Uterus (tissue), 2 donors: ENCODE results near the gene CWC22.

ENCODE experiments used
- CTCF ChIP-seq, 4 experiments: fragments of 200-600 bp in 2 of 4; fragments of 450-650 bp in 2 of 4; sonication (generic) in 2 of 4; IDR thresholded peaks; one replicate each; pipeline ENCODE4 v1.5.1; 2016 to 2019; ENCODE audit warnings: antibody characterized with exemption in 4 of 4, mild to moderate bottlenecking in 2 of 4, moderate library complexity in 1 of 4
- POLR2A ChIP-seq, 2 donors: fragments of 450-650 bp; IDR thresholded peaks; one replicate each; pipeline ENCODE4 v1.6.1; 2016; ENCODE audit warnings: antibody characterized with exemption in 2 of 2, mild to moderate bottlenecking in 1 of 2, moderate library complexity in 1 of 2

GRCh38 chr2:179974761-179975160 lies 32.3 kb downstream of the CWC22 start:
- no peak for TF ChIP-seq CTCF (IDR thresholded peaks at IDR 0.05)
- TF ChIP-seq POLR2A (IDR thresholded peaks at IDR 0.05): no peak
